Bronchial epithelial cell (primary cell): ENCODE results near the gene CHERP. TPM values are rescaled to one million over a fixed set of nuclear protein-coding genes. Genes with fewer than 3 reads are reported as not detected.

Experiments
- DNase-seq: peaks from one replicate; pipeline ENCODE4 v3.0.0-alpha.2; 2010; ENCODE audit warnings: low read depth
- FAIRE-seq: peaks from 2 replicates; lab custom pipeline; 2011; peaks lifted over from hg19 to GRCh38; lab: Jason Lieb, UNC
- H3K27me3 ChIP-seq: 2 replicates; pipeline ENCODE4 v1.5.1; 2011; ENCODE audit warnings: low read length; ENCODE audit not compliant: control insufficient read depth, insufficient read depth
- H3K36me3 ChIP-seq: 2 replicates; pipeline ENCODE4 v1.5.1; 2011; ENCODE audit warnings: low read length; ENCODE audit not compliant: control insufficient read depth, insufficient read depth
- H3K4me3 ChIP-seq: 2 replicates; pipeline ENCODE4 v1.5.1; 2011; ENCODE audit warnings: mild to moderate bottlenecking, low read depth, low read length, control low read depth
- CTCF ChIP-seq: IDR thresholded peaks from 2 replicates; pipeline ENCODE4 v1.5.1; 2011; ENCODE audit warnings: mild to moderate bottlenecking, moderate library complexity, low read length, control low read depth, inconsistent platforms; ENCODE audit not compliant: insufficient read depth, severe bottlenecking
- total RNA-seq: library from RNA; depleted of rRNA; stranded (reverse); fragments of >200 nt; gene quantifications from 2 replicates; pipeline ENCODE4 v1.2.1, GENCODE V29; 2014

CHERP gene
- total RNA-seq, 1 donor from 2014 or later = 2.4 TPM

DNA sequence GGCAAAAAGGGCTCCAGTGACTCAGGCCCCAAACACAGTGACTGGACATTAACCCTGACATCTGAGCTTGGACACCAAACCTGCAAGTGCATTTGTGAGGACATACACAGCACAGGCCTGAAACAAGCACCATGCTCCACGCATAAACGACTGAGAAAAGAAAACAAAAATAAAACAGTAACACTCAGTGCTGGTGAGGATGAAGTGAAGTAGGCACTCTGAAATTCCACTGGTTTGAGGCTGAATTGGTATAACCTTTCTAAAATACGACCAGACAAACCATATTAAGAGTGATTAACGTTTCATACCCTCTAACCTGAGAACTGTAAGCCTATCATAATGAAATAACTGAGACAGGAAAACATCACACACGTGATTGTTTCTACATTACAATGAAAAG, 24.5 kb upstream of the CHERP start:
- H3K27me3 ChIP-seq = no peaks in the 10 kb centered on the region
- DNase-seq (no peak), FAIRE-seq (no peak)
- H3K36me3 ChIP-seq = peaks cover 32% of the 10 kb centered on the region
- TF ChIP-seq CTCF = no peak
- H3K4me3 ChIP-seq = no peak overlapping the region

- DNase-seq (no peak), FAIRE-seq (no peak)
- H3K36me3 ChIP-seq = peaks cover 33% of the 10 kb centered on the region
- no peaks in the 10 kb centered on the region for H3K27me3 ChIP-seq
- H3K4me3 ChIP-seq = no peak overlapping the region
- no peak for TF ChIP-seq CTCF
Measured at GRCh38 chr19:16566161-16566560, 23.9 kb upstream of the CHERP start.

DNA sequence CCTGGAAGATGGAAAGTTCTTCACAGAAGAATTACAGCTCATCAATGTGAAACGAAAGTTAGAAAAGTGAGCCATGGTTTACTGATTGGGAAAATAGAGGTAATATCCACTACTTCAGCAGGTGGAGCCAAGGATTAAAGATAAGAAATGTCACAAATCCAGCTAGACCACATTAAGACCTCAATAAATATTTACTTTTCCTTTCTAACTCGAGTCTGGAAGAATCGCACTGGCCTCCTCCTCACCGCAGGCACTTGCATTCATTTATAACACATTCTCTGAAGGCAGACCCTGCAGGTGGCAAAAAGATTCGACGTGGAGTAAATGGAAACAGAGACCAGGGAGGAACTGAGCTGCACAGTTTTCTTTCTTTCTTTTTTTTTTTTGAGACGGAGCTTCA, 22.6 kb upstream of the CHERP start:
- FAIRE-seq (no peak), DNase-seq (no peak)
- no peak for TF ChIP-seq CTCF
- Histone ChIP-seq H3K36me3 (peaks cover 32% of the 10 kb centered on the region), H3K4me3 (no peak overlapping the region), H3K27me3 (no peaks in the 10 kb centered on the region)

- no peak for DNase-seq
- H3K27me3 ChIP-seq = no peaks in the 10 kb centered on the region
- no peak overlapping the region for H3K4me3 ChIP-seq
- no peak for TF ChIP-seq CTCF
- peaks cover 26% of the 10 kb centered on the region for H3K36me3 ChIP-seq
- FAIRE-seq = no peak
Measured at GRCh38 chr19:16562608-16563025, 20.4 kb upstream of the CHERP start.

GRCh38 chr19:16561382-16561781, 19.1 kb upstream of the CHERP start:
- no peak for DNase-seq
- Histone ChIP-seq H3K4me3 (no peak overlapping the region), H3K36me3 (peaks cover 27% of the 10 kb centered on the region), H3K27me3 (no peaks in the 10 kb centered on the region)
- no peak for TF ChIP-seq CTCF
- no peak for FAIRE-seq

- DNase-seq (no peak), FAIRE-seq (no peak)
- Histone ChIP-seq H3K4me3 (no peak overlapping the region), H3K36me3 (peaks cover 28% of the 10 kb centered on the region), H3K27me3 (no peaks in the 10 kb centered on the region)
- TF ChIP-seq CTCF = no peak
Measured at GRCh38 chr19:16559780-16560276, 17.6 kb upstream of the CHERP start.
